Tibial nerve (tissue), 4 donors: ENCODE data around the gene NTF4. TPM values are rescaled to one million over a fixed set of nuclear protein-coding genes. Genes with fewer than 3 reads are reported as not detected.

Experiments used
- DNase-seq, 2 donors: peaks; one replicate each; pipeline ENCODE4 v3.0.0-alpha.2; 2019; ENCODE audit warnings: low spot score in 2 of 2
- H3K27ac ChIP-seq, 4 donors: fragments of 200-600 bp; sonication (generic) in 3 of 4; one replicate each; pipeline ENCODE4 v1.5.1; 2017 to 2019; ENCODE audit warnings: mild to moderate bottlenecking in 1 of 4
- H3K27me3 ChIP-seq, 2 donors: fragments of 200-600 bp; sonication (generic) in 1 of 2; one replicate each; pipeline versions ENCODE4 v1.5.1 to v1.6.0; 2017 to 2019
- H3K36me3 ChIP-seq, 3 donors: fragments of 200-600 bp; sonication (generic); one replicate each; pipeline ENCODE4 v1.5.1; 2018 to 2019
- H3K4me1 ChIP-seq, 4 donors: fragments of 200-600 bp; sonication (generic) in 3 of 4; one replicate each; pipeline ENCODE4 v1.5.1; 2017 to 2019
- H3K4me3 ChIP-seq, 4 donors: fragments of 200-600 bp; sonication (generic) in 3 of 4; one replicate each; pipeline ENCODE4 v1.5.1; 2017 to 2019; ENCODE audit warnings: mild to moderate bottlenecking in 1 of 4, moderate library complexity in 1 of 4
- H3K9me3 ChIP-seq, 4 donors: fragments of 200-600 bp; sonication (generic) in 3 of 4; one replicate each; pipeline ENCODE4 v1.5.1; 2017 to 2019
- EP300 ChIP-seq, 2 donors: sonication (generic); formaldehyde crosslinking; IDR thresholded peaks; one replicate each; pipeline ENCODE4 v1.6.1; 2017; ENCODE audit warnings: antibody characterized with exemption in 2 of 2, mild to moderate bottlenecking in 1 of 2
- POLR2A ChIP-seq, 2 donors: fragments of 450-650 bp; IDR thresholded peaks; one replicate each; pipeline ENCODE4 v1.6.1; 2017; ENCODE audit warnings: antibody characterized with exemption in 2 of 2, mild to moderate bottlenecking in 2 of 2, moderate library complexity in 2 of 2
- WGBS, 2 donors: methylation state at CpG; one replicate each; pipeline ENCODE4 v1.1.5; 2018; 5-methylcytosine and 5-hydroxymethylcytosine counted together
- small RNA-seq: library from RNA; depleted of rRNA; stranded (forward); fragments of <200 nt; gene quantifications from one replicate; pipeline ENCODE3, GENCODE V24; 2016
- total RNA-seq, 4 donors: library from RNA; depleted of rRNA; stranded (reverse); fragments of >200 nt; gene quantifications; one replicate each; pipeline ENCODE4 v1.1.0, GENCODE V29; 2016
- TF ChIP-seq, protein P1 (sequence below), 5 experiments: fragments of 200-600 bp in 3 of 5; fragments of 450-650 bp in 2 of 5; sonication (generic) in 3 of 5; IDR thresholded peaks; one replicate each; pipeline ENCODE4 v1.5.1; 2016 to 2019; ENCODE audit warnings: antibody characterized with exemption in 5 of 5, mild to moderate bottlenecking in 3 of 5, moderate library complexity in 2 of 5

Gene NTF4
- total RNA-seq, 4 donors from 2014 or later, result not detected

DNA sequence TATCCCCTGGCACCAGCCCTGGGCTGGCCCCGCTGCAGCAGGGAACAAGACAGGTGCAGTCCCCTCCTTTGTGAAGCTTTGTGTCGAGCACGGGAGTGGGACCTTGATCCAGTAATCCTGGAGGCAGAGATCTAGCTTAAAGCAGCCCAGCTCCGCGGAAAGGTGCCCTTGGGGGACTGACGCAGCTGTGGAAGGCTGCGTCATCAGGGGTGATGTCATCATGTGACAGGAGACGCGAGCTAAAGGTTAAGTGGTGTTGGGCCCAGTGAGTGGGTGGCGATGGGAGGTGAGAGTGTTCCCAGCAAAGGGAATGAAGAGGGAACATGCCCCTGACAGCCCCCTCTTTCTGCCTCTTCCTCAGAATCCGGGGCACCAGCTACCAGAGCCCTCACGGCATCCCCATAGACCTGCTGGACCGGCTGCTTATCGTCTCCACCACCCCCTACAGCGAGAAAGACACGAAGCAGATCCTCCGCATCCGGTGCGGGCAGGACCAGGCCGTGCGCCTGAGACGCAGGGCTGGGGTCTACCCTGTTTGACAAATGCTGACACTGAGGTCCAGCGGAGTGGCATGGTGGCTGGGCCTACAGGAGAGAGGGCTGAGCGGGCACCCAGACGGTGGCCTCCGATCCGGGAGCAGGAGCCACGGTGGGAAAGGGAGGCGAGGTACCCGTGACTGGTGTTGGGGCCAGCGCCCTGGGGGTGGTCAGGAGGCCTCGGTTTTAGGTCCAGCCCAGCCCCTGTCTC lies 50.3 kb downstream of the NTF4 start:
- 84 to 89% methylated on average over 28 to 32 of the region's 32 CpGs for WGBS, 2 donors
- peaks cover 0 to 15% of the 10 kb centered on the region in 2 donors for H3K27me3 ChIP-seq
- DNase-seq, result no peak
- H3K9me3 ChIP-seq, result no peaks in the 10 kb centered on the region
- no peak overlapping the region for H3K4me3 ChIP-seq
- peaks cover 0 to 73% (median 16%) of the 10 kb centered on the region in 3 donors for H3K36me3 ChIP-seq
- no peak for TF ChIP-seq POLR2A (IDR thresholded peaks at IDR 0.05)
- no peak for TF ChIP-seq EP300 (IDR thresholded peaks at IDR 0.05)
- TF ChIP-seq, protein P1, sequence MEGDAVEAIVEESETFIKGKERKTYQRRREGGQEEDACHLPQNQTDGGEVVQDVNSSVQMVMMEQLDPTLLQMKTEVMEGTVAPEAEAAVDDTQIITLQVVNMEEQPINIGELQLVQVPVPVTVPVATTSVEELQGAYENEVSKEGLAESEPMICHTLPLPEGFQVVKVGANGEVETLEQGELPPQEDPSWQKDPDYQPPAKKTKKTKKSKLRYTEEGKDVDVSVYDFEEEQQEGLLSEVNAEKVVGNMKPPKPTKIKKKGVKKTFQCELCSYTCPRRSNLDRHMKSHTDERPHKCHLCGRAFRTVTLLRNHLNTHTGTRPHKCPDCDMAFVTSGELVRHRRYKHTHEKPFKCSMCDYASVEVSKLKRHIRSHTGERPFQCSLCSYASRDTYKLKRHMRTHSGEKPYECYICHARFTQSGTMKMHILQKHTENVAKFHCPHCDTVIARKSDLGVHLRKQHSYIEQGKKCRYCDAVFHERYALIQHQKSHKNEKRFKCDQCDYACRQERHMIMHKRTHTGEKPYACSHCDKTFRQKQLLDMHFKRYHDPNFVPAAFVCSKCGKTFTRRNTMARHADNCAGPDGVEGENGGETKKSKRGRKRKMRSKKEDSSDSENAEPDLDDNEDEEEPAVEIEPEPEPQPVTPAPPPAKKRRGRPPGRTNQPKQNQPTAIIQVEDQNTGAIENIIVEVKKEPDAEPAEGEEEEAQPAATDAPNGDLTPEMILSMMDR (IDR thresholded peaks at IDR 0.05), result no peak
- H3K4me1 ChIP-seq, result peaks cover 0 to 21% (median 16%) of the 10 kb centered on the region in 4 donors
- H3K27ac ChIP-seq, result no peak overlapping the region

DNA sequence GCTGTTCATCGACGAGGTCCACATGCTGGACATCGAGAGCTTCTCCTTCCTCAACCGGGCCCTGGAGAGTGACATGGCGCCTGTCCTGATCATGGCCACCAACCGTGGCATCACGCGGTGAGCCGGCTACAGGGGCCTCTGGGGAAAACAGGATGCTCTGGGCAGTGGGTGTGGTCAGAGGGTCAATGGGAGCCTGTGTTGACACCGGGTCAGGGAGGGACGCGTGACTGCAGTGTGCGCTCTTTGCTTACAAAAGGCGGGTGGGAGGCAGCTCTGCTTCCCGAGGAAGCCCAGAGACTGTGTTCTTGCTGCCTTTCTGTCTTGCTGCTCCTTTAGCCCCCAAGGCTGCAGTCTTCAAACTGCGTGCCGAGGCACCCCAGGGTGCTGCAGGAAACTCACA lies 53.4 kb downstream of the NTF4 start:
- Histone ChIP-seq H3K9me3 (no peaks in the 10 kb centered on the region), H3K4me1 (no peaks in the 10 kb centered on the region), H3K36me3 (peaks cover 0 to 95% (median 16%) of the 10 kb centered on the region in 3 donors), H3K27me3 (no peaks in the 10 kb centered on the region), H3K27ac (no peak overlapping the region), H3K4me3 (no peak overlapping the region)
- TF ChIP-seq EP300 (IDR thresholded peaks at IDR 0.05), result no peak
- no peak for TF ChIP-seq POLR2A (IDR thresholded peaks at IDR 0.05)
- TF ChIP-seq, protein P1 (IDR thresholded peaks at IDR 0.05), result no peak
- DNase-seq, result no peak
- 63 to 76% methylated on average over 16 to 17 of the region's 17 CpGs for WGBS, 2 donors

Small RNA genes lying within 50 kb of the gene (small RNA-seq; reads per million reads assigned to genes)
- not detected for gene RN7SL708P

Other genes starting within 250 kb of the NTF4 start
- gene HSD17B14, start 228.3 kb downstream of the NTF4 start, total RNA-seq, result 10 to 100 TPM; 20.1 to 34.5 (median 26.3) TPM
- 100 to 1,000 TPM; 211 to 444 (median 282) TPM for gene PLEKHA4, start 196.2 kb downstream of the NTF4 start, total RNA-seq
- 100 to 1,000 TPM in 2 of 4 donors, 10 to 100 TPM in 2; 81.0 to 171 (median 101) TPM for gene PPP1R15A, start 192.4 kb downstream of the NTF4 start, total RNA-seq
- 1 to 10 TPM in 1 of 4 donors, under 1 TPM in 2, not detected in 1; 0.22 to 2.5 (median 0.60) TPM for gene TULP2, start 166.1 kb downstream of the NTF4 start, total RNA-seq
- gene NUCB1, start 164.5 kb downstream of the NTF4 start, total RNA-seq, result 100 to 1,000 TPM; 220 to 352 (median 287) TPM
- 1 to 10 TPM in 1 of 4 donors, not detected in 3; 1.2 TPM for gene DHDH, start 131.1 kb downstream of the NTF4 start, total RNA-seq
- 10 to 100 TPM; 31.4 to 61.2 (median 38.4) TPM for gene BAX, start 109.9 kb downstream of the NTF4 start, total RNA-seq
- gene FTL, start 99.5 kb downstream of the NTF4 start, total RNA-seq, result 1,000 to 10,000 TPM; 5,480 to 8,362 (median 5,857) TPM
- gene GYS1, start 71.5 kb downstream of the NTF4 start, total RNA-seq, result 10 to 100 TPM; 28.8 to 42.0 (median 31.0) TPM
- gene RUVBL2, start 70.9 kb downstream of the NTF4 start, total RNA-seq, result 100 to 1,000 TPM in 1 of 4 donors, 10 to 100 TPM in 3; 69.2 to 120 (median 78.5) TPM
- gene LHB, start 47.7 kb downstream of the NTF4 start, total RNA-seq, result 1 to 10 TPM in 1 of 4 donors, not detected in 3; 2.6 TPM
- not detected for gene CGB3, start 40.5 kb downstream of the NTF4 start, total RNA-seq
- gene CGB2, start 32.9 kb downstream of the NTF4 start, total RNA-seq, result not detected
- gene CGB1, start 27.9 kb downstream of the NTF4 start, total RNA-seq, result not detected
- gene CGB5, start 21.0 kb downstream of the NTF4 start, total RNA-seq, result not detected
- not detected for gene CGB8, start 15.7 kb downstream of the NTF4 start, total RNA-seq
- not detected for gene CGB7, start 7.1 kb downstream of the NTF4 start, total RNA-seq
- not detected for gene KCNA7, start 7.9 kb upstream of the NTF4 start, total RNA-seq
- gene SNRNP70, start 20.6 kb upstream of the NTF4 start, total RNA-seq, result 100 to 1,000 TPM; 286 to 444 (median 400) TPM
- 10 to 100 TPM; 15.7 to 24.9 (median 19.6) TPM for gene LIN7B, start 49.6 kb upstream of the NTF4 start, total RNA-seq
- gene C19orf73, start 54.3 kb upstream of the NTF4 start, total RNA-seq, result 1 to 10 TPM in 3 of 4 donors, not detected in 1; 1.0 to 7.8 (median 5.0) TPM
- gene PPFIA3, start 54.7 kb upstream of the NTF4 start, total RNA-seq, result 1 to 10 TPM; 1.8 to 6.7 (median 3.5) TPM
- gene HRC, start 90.6 kb upstream of the NTF4 start, total RNA-seq, result 1 to 10 TPM in 3 of 4 donors, under 1 TPM in 1; 0.60 to 4.3 (median 2.6) TPM
- gene TRPM4, start 93.0 kb upstream of the NTF4 start, total RNA-seq, result 10 to 100 TPM; 12.6 to 22.4 (median 16.7) TPM